Measurements from ENCODE around the gene MAD1L1. TPM values are rescaled to one million over a fixed set of nuclear protein-coding genes. Genes with fewer than 3 reads are reported as not detected.

MAD1L1 gene
- total RNA-seq, 4 donors from 2014 or later, result 60.3 to 149 (median 73.7) TPM

- TF ChIP-seq POLR2A (IDR thresholded peaks at IDR 0.05) (no peak), CTCF (IDR thresholded peaks at IDR 0.05) (no peak), EP300 (IDR thresholded peaks at IDR 0.05) (no peak)
- DNase-seq (ENCODE audit: low spot score in 2 of 2), result no peak
- 91 to 96% methylated on average over 14 to 15 of the region's 18 CpGs for WGBS, 2 donors
Observed at GRCh38 chr7:2098056-2098455, 134.7 kb downstream of the MAD1L1 start.

GRCh38 chr7:2097492-2097891, 135.3 kb downstream of the MAD1L1 start:
- no peak for TF ChIP-seq CTCF (IDR thresholded peaks at IDR 0.05)
- no peak for TF ChIP-seq EP300 (IDR thresholded peaks at IDR 0.05)
- TF ChIP-seq POLR2A (IDR thresholded peaks at IDR 0.05), result no peak
- 82 to 91% methylated on average over 11 of the region's 11 CpGs for WGBS, 2 donors
- H3K4me3 ChIP-seq, result no peak overlapping the region

More at GRCh38 chr7:2098056-2098455, 134.7 kb downstream of the MAD1L1 start:
- peaks cover 0 to 11% (median 0%) of the 10 kb centered on the region in 4 donors for H3K4me1 ChIP-seq
- no peaks in the 10 kb centered on the region for H3K9me3 ChIP-seq
- H3K36me3 ChIP-seq, result no peaks in the 10 kb centered on the region
- no peak overlapping the region for H3K27ac ChIP-seq
- no peak overlapping the region for H3K4me3 ChIP-seq
- no peaks in the 10 kb centered on the region for H3K27me3 ChIP-seq

GRCh38 chr7:2096692-2097387, 135.9 kb downstream of the MAD1L1 start:
- no peak for DNase-seq (ENCODE audit: low spot score in 2 of 2)
- no peak overlapping the region for H3K4me3 ChIP-seq
- H3K27ac ChIP-seq, result no peak overlapping the region
- no peak for TF ChIP-seq POLR2A (IDR thresholded peaks at IDR 0.05)
- TF ChIP-seq CTCF (IDR thresholded peaks at IDR 0.05), result no peak
- no peak for TF ChIP-seq EP300 (IDR thresholded peaks at IDR 0.05)
- peaks cover 0 to 10% (median 0%) of the 10 kb centered on the region in 4 donors for H3K4me1 ChIP-seq
- H3K36me3 ChIP-seq, result no peaks in the 10 kb centered on the region
- no peaks in the 10 kb centered on the region for H3K9me3 ChIP-seq
- 85 to 96% methylated on average over 7 to 26 of the region's 28 CpGs for WGBS, 2 donors
- no peaks in the 10 kb centered on the region for H3K27me3 ChIP-seq

More at GRCh38 chr7:2097492-2097891, 135.3 kb downstream of the MAD1L1 start:
- Histone ChIP-seq H3K36me3 (no peaks in the 10 kb centered on the region), H3K4me1 (peaks cover 0 to 10% (median 0%) of the 10 kb centered on the region in 4 donors), H3K27me3 (no peaks in the 10 kb centered on the region), H3K27ac (no peak overlapping the region), H3K9me3 (no peaks in the 10 kb centered on the region)
- DNase-seq (ENCODE audit: low spot score in 2 of 2), result no peak

- Histone ChIP-seq H3K36me3 (peaks cover 0 to 7% (median 0%) of the 10 kb centered on the region in 3 donors), H3K4me3 (no peak overlapping the region), H3K9me3 (no peaks in the 10 kb centered on the region), H3K27ac (no peak overlapping the region), H3K27me3 (no peaks in the 10 kb centered on the region), H3K4me1 (peaks cover 0 to 10% (median 0%) of the 10 kb centered on the region in 4 donors)
- DNase-seq (ENCODE audit: low spot score in 2 of 2), result no peak
- WGBS, 2 donors, result 87 to 90% methylated on average over 20 of the region's 20 CpGs
- TF ChIP-seq CTCF (IDR thresholded peaks at IDR 0.05) (no peak), POLR2A (IDR thresholded peaks at IDR 0.05) (no peak), EP300 (IDR thresholded peaks at IDR 0.05) (no peak)
Observed at GRCh38 chr7:2095436-2095835, 137.3 kb downstream of the MAD1L1 start.

- no peak overlapping the region for H3K4me3 ChIP-seq
- WGBS, 2 donors, result 92 to 95% methylated on average over 13 of the region's 13 CpGs
- no peak overlapping the region for H3K27ac ChIP-seq
- DNase-seq (ENCODE audit: low spot score in 2 of 2), result no peak
- TF ChIP-seq POLR2A (IDR thresholded peaks at IDR 0.05), result no peak
- no peak for TF ChIP-seq EP300 (IDR thresholded peaks at IDR 0.05)
- H3K9me3 ChIP-seq, result no peaks in the 10 kb centered on the region
- peaks cover 0 to 7% (median 0%) of the 10 kb centered on the region in 4 donors for H3K4me1 ChIP-seq
- peaks cover 0 to 13% (median 0%) of the 10 kb centered on the region in 3 donors for H3K36me3 ChIP-seq
- H3K27me3 ChIP-seq, result no peaks in the 10 kb centered on the region
Observed at GRCh38 chr7:2094454-2095045, 138.2 kb downstream of the MAD1L1 start.
